K562 (cell line): ENCODE results near the gene LTBP4. TPM values are rescaled to one million over a fixed set of nuclear protein-coding genes. Genes with fewer than 3 reads are reported as not detected.

Experiments used
- ATAC-seq: fragments of 200-7000 bp; cut with Tn5 transposase; 3 replicates; pipeline ENCODE4 v1.9.1; 2020; ENCODE audit warnings: moderate library complexity
- BruUV-seq: library from RNA; stranded (reverse); fragments of 400-500 nt; replicated peaks from 2 replicates; lab custom pipeline; 2021; lab: Mats Ljungman, UMichigan
- CTCF ChIA-PET: fragments of 300-600 bp; formaldehyde crosslinking; extraction: SDS; loops from one replicate; lab custom pipeline; 2021; ENCODE audit warnings: low intra/inter-chr PET ratio; lab: Yijun Ruan, JAX
- POLR2A ChIA-PET: fragments of 300-600, 350-650 bp; sonication (Branson Sonifier 250); formaldehyde crosslinking; extraction: SDS; loops from one replicate; lab custom pipeline; 2021; ENCODE audit warnings: antibody characterized with exemption, inconsistent platforms; lab: Yijun Ruan, JAX
- DNase-seq, 4 experiments: peaks; one replicate each; pipeline versions ENCODE4 v3.0.0 to v3.0.0-alpha.2; 2011 to 2018; ENCODE audit warnings: low spot score in 3 of 4, mixed read lengths in 3 of 4; ENCODE audit errors: extremely low read depth in 1 of 4
- FAIRE-seq: peaks from 2 replicates; lab custom pipeline; 2011; peaks lifted over from hg19 to GRCh38; lab: Jason Lieb, UNC
- H2AFZ ChIP-seq: 2 replicates; pipeline ENCODE4 v1.6.0; 2011; ENCODE audit warnings: low read depth, low read length, control low read depth, inconsistent platforms
- H3K27ac ChIP-seq: fragments of 200-600 bp; 3 replicates; pipeline ENCODE4 v1.8.0; 2011; ENCODE audit warnings: low read depth, mild to moderate bottlenecking, control low read depth, inconsistent platforms, low read length, moderate library complexity, mixed read lengths; ENCODE audit errors: extremely low read depth
- H3K27me3 ChIP-seq, 2 experiments: fragments of 300-600 bp in 1 of 2; 2 replicates in 1 of 2; 3 replicates in 1 of 2; pipeline versions ENCODE4 v1.6.0 to v1.8.0; 2011; ENCODE audit warnings: inconsistent platforms in 2 of 2, low read length in 2 of 2, mild to moderate bottlenecking in 1 of 2, mixed read lengths in 1 of 2, moderate library complexity in 1 of 2; ENCODE audit not compliant: control insufficient read depth in 2 of 2, insufficient read depth in 2 of 2
- H3K36me3 ChIP-seq: fragments of 300-600 bp; 3 replicates; pipeline ENCODE4 v1.8.0; 2011; ENCODE audit warnings: mild to moderate bottlenecking, low read length, inconsistent platforms; ENCODE audit not compliant: control insufficient read depth, insufficient read depth
- H3K4me1 ChIP-seq, 2 experiments: fragments of 200-600 bp in 1 of 2; replicated peaks in 1 of 2; 2 replicates in 1 of 2; 3 replicates in 1 of 2; pipeline versions ENCODE4 v1.5.1 to v1.8.0; 2011; ENCODE audit warnings: inconsistent platforms in 2 of 2, low read length in 2 of 2, mild to moderate bottlenecking in 1 of 2, mixed read lengths in 1 of 2, moderate library complexity in 1 of 2; ENCODE audit not compliant: control insufficient read depth in 2 of 2, insufficient read depth in 2 of 2
- H3K4me2 ChIP-seq: 2 replicates; pipeline ENCODE4 v1.6.1; 2011; ENCODE audit warnings: low read length, control low read depth, inconsistent platforms, mixed read lengths; ENCODE audit not compliant: insufficient read depth
- H3K4me3 ChIP-seq: fragments of 200-600 bp; sonication (generic), shearing (Covaris generic); 2 replicates; pipeline ENCODE4 v1.5.1; 2016; ENCODE audit warnings: control low read depth, inconsistent platforms
- H3K79me2 ChIP-seq: fragments of 200-600 bp; 3 replicates; pipeline ENCODE4 v1.8.0; 2011; ENCODE audit warnings: low read length, inconsistent platforms; ENCODE audit not compliant: control insufficient read depth, insufficient read depth
- H3K9ac ChIP-seq, 2 experiments: 2 replicates each; pipeline versions ENCODE4 v1.6.0 to v1.6.1; 2011; ENCODE audit warnings: low read depth in 2 of 2, low read length in 2 of 2, control low read depth in 1 of 2, inconsistent platforms in 1 of 2, mild to moderate bottlenecking in 1 of 2, mixed read lengths in 1 of 2; ENCODE audit not compliant: insufficient read depth in 1 of 2
- H3K9me1 ChIP-seq: one replicate; pipeline ENCODE4 v1.6.0; 2011; ENCODE audit warnings: inconsistent platforms, mild to moderate bottlenecking, low read length, moderate library complexity; ENCODE audit not compliant: control insufficient read depth, insufficient read depth
- H3K9me3 ChIP-seq: replicated peaks from 2 replicates; pipeline ENCODE4 v1.5.1; 2011; ENCODE audit warnings: low read depth, low read length, inconsistent platforms; ENCODE audit not compliant: control insufficient read depth, insufficient read depth
- H4K20me1 ChIP-seq: replicated peaks from 2 replicates; pipeline ENCODE4 v1.6.1; 2011; ENCODE audit warnings: low read length, inconsistent platforms, mixed read lengths; ENCODE audit not compliant: control insufficient read depth, insufficient read depth
- CHD2 ChIP-seq: IDR thresholded peaks from 2 replicates; pipeline ENCODE4 v1.6.1; 2011; ENCODE audit warnings: low read depth, low read length
- CREM ChIP-seq: IDR thresholded peaks from 2 replicates; pipeline ENCODE4 v1.6.1; 2014; ENCODE audit warnings: antibody characterized with exemption, low read depth
- EGR1 ChIP-seq: fragments of 450-650 bp; conservative IDR thresholded peaks from 2 replicates; pipeline ENCODE4 v1.6.1; 2017; ENCODE audit warnings: mild to moderate bottlenecking
- FUS ChIP-seq: fragments of 200-400 bp; formaldehyde crosslinking; optimal IDR thresholded peaks from 2 replicates; pipeline ENCODE3; 2017; ENCODE audit warnings: low read depth, low read length
- HDAC3 ChIP-seq: fragments of 450-650 bp; IDR thresholded peaks from 2 replicates; pipeline ENCODE4 v1.6.1; 2018; ENCODE audit warnings: borderline replicate concordance, mild to moderate bottlenecking, moderate library complexity; ENCODE audit not compliant: partially characterized antibody
- JUND ChIP-seq, 2 experiments: IDR thresholded peaks; 2 replicates in 1 of 2; 3 replicates in 1 of 2; pipeline ENCODE4 v1.6.1; 2011; ENCODE audit warnings: borderline replicate concordance in 2 of 2, low read depth in 2 of 2, low read length in 2 of 2, improper control_type of control experiment in 1 of 2, missing biosample characterization in 1 of 2, missing genetic modification characterization in 1 of 2, missing genetic modification reagents in 1 of 2
- NCOA2 ChIP-seq, 2 experiments: fragments of 450-650 bp; IDR thresholded peaks; 2 replicates each; pipeline ENCODE4 v1.6.1; 2018; ENCODE audit warnings: mild to moderate bottlenecking in 2 of 2, moderate library complexity in 1 of 2; ENCODE audit not compliant: partially characterized antibody in 2 of 2
- TEAD2 ChIP-seq: fragments of 450-650 bp; IDR thresholded peaks from 2 replicates; pipeline ENCODE4 v1.6.1; 2016; ENCODE audit warnings: missing genetic modification characterization, control low read depth, missing compliant biosample characterization
- TFAP4 ChIP-seq: sonication (generic); formaldehyde crosslinking; IDR thresholded peaks from 2 replicates; pipeline ENCODE4 v1.8.0; 2022; ENCODE audit warnings: missing genetic modification reagents, mild to moderate bottlenecking, moderate library complexity, borderline replicate concordance
- ZBTB7A ChIP-seq: IDR thresholded peaks from 2 replicates; pipeline ENCODE4 v1.6.1; 2011; ENCODE audit warnings: low read depth, mild to moderate bottlenecking, low read length, moderate library complexity, borderline replicate concordance; ENCODE audit not compliant: control insufficient read depth
- ZKSCAN1 ChIP-seq: fragments of 150-350 bp; IDR thresholded peaks from 2 replicates; pipeline ENCODE4 v1.6.1; 2016; ENCODE audit warnings: low read depth, low read length
- ZNF217 ChIP-seq: sonication (generic); formaldehyde crosslinking; IDR thresholded peaks from 2 replicates; pipeline ENCODE4 v1.8.0; 2022; ENCODE audit warnings: mild to moderate bottlenecking, missing genetic modification reagents
- ZNF707 ChIP-seq: fragments of 250-450 bp; sonication (Bioruptor Pico); conservative IDR thresholded peaks from 2 replicates; pipeline ENCODE4 v1.8.0; 2022; ENCODE audit warnings: inconsistent platforms, mild to moderate bottlenecking, moderate library complexity
- WGBS: fragments of 100-300 bp; shearing (Covaris generic); methylation state at CpG from one replicate; pipeline ENCODE4 v1.1.6; 2016; ENCODE audit warnings: low coverage, mixed read lengths; ENCODE audit not compliant: insufficient coverage; ENCODE audit errors: missing lambda C conversion rate; 5-methylcytosine and 5-hydroxymethylcytosine counted together
- in situ Hi-C: fragments of 300-500 bp; cut with MboI; formaldehyde crosslinking; loops from 4 replicates; pipeline ENCODE4 v1.15.0; 2018; ENCODE audit warnings: inconsistent platforms, mixed read lengths
- intact Hi-C: fragments of 100-400 bp; cut with micrococcal nuclease; formaldehyde crosslinking; loops from 2 replicates; pipeline ENCODE4 v1.14.2; 2022
- polyA plus RNA-seq, 8 experiments: library from polyadenylated mRNA; depleted of rRNA in 4 of 8; stranded (reverse) in 5 of 8; unstranded in 3 of 8; fragments of >200 nt; fragmentation: Nextera tagmentation in 2 of 8; fragmentation: Illumina TruSeq in 1 of 8; extraction: Ambion mirVana in 2 of 8; extraction: Trizol in 1 of 8; gene quantifications; 2 replicates each; pipeline versions ENCODE4 v1.2.1 to v1.2.3, GENCODE V29; 2011 to 2014; ENCODE audit warnings: inconsistent platforms in 1 of 8, missing spikeins in 1 of 8
- total RNA-seq, 7 experiments: library from RNA; depleted of rRNA in 6 of 7; stranded (reverse); fragments of >200 nt in 6 of 7; fragmentation: Illumina TruSeq in 2 of 7; extraction: Trizol in 2 of 7; gene quantifications; 2 replicates each; pipeline versions ENCODE4 v1.2.1 to v1.2.3, GENCODE V29; 2011 to 2021; ENCODE audit warnings: low replicate concordance in 1 of 7
- TF ChIP-seq, protein P1 (sequence below): fragments of 450-650 bp; IDR thresholded peaks from 2 replicates; pipeline ENCODE4 v1.6.1; 2016; ENCODE audit warnings: antibody characterized with exemption
- TF ChIP-seq, protein P2 (sequence below): IDR thresholded peaks from 3 replicates; pipeline ENCODE4 v1.6.1; 2011; ENCODE audit warnings: borderline replicate concordance, mild to moderate bottlenecking, moderate library complexity; ENCODE audit not compliant: insufficient read length; ENCODE audit errors: extremely low read depth

Gene LTBP4
- total and polyA plus RNA-seq, 9 of the 15 experiments (the other 6 are each of a cell fraction or from before 2014, with no cell fraction given), result 0.35 to 160 (median 31.6) TPM

GRCh38 chr19:40614622-40615411 lies 13.6 kb downstream of the LTBP4 start:
- Histone ChIP-seq H3K4me3 (peak overlapping the region; percentile 61), H3K9me3 (no peaks in the 10 kb centered on the region), H3K4me2 (peak overlapping the region; percentile 92), H2AFZ (peak overlapping the region; percentile 91), H3K27ac (peak overlapping the region; percentile 71), H4K20me1 (0 out of 2 replicates have a peak, but pooled peaks cover 4% of the 10 kb centered on the region), H3K9ac (peak overlapping the region; percentile 74 to 94), H3K9me1 (no peaks in the 10 kb centered on the region), H3K4me1 (peaks cover 18 to 62% of the 10 kb centered on the region in 2 experiments), H3K36me3 (peaks cover 45% of the 10 kb centered on the region; the same call in 2 of the 3 replicates), H3K27me3 (no peaks in the 10 kb centered on the region), H3K79me2 (peaks cover 4% of the 10 kb centered on the region; the same call in 2 of the 3 replicates)
- POLR2A ChIA-PET, result interaction anchor here (0.6 to 1.4 kb wide), 4 partner anchors 9 to 149 kb away, joined by 3 to 7 read pairs (median 4); partner anchors contain the start of gene BLVRB
- intact Hi-C loops (no loop called here), in situ Hi-C loops (no loop called here)
- DNase-seq (peak; percentile 86 to 98 (median 90)), ATAC-seq (peak; percentile 84), FAIRE-seq (peak; percentile 99)
- no TSS peak for BruUV-seq
- WGBS, result 3% methylated on average over 23 of the region's 27 CpGs
- CTCF ChIA-PET, result no interaction called here
- TF ChIP-seq JUND (IDR thresholded peaks at IDR 0.05; ENCODE audit: borderline replicate concordance, low read depth, low read length) (0 out of 2 replicates have a peak, but pooled peaks have one; percentile 7), JUND (tag; IDR thresholded peaks at IDR 0.05; ENCODE audit: borderline replicate concordance, low read depth, low read length) (no peak), FUS (no peak), ZNF217 (no peak), TFAP4 (peak; percentile 37; the same call in 1 of the 2 replicates), CREM (peak; percentile 49), HDAC3 (no peak), ZNF707 (CRISPR knock-in tag) (no peak), TEAD2 (tag) (no peak), EGR1 (peak; percentile 15; the same call in 1 of the 2 replicates), NCOA2 (IDR thresholded peaks at IDR 0.05; ENCODE audit: partially characterized antibody in 2 of 2) (no peak), ZKSCAN1 (no peak), CHD2 (0 out of 2 replicates have a peak, but pooled peaks have one; percentile 29), ZBTB7A (peak; percentile 49; the same call in 1 of the 2 replicates)
- TF ChIP-seq, protein P1, sequence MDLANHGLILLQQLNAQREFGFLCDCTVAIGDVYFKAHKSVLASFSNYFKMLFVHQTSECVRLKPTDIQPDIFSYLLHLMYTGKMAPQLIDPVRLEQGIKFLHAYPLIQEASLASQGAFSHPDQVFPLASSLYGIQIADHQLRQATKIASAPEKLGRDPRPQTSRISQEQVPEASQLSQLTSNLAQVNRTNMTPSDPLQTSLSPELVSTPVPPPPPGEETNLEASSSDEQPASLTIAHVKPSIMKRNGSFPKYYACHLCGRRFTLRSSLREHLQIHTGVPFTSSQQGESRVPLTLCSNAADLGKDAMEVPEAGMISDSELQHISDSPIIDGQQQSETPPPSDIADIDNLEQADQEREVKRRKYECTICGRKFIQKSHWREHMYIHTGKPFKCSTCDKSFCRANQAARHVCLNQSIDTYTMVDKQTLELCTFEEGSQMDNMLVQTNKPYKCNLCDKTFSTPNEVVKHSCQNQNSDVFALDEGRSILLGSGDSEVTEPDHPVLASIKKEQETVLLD, result 0 out of 2 replicates have a peak, but pooled peaks have one; percentile 24
- TF ChIP-seq, protein P2, sequence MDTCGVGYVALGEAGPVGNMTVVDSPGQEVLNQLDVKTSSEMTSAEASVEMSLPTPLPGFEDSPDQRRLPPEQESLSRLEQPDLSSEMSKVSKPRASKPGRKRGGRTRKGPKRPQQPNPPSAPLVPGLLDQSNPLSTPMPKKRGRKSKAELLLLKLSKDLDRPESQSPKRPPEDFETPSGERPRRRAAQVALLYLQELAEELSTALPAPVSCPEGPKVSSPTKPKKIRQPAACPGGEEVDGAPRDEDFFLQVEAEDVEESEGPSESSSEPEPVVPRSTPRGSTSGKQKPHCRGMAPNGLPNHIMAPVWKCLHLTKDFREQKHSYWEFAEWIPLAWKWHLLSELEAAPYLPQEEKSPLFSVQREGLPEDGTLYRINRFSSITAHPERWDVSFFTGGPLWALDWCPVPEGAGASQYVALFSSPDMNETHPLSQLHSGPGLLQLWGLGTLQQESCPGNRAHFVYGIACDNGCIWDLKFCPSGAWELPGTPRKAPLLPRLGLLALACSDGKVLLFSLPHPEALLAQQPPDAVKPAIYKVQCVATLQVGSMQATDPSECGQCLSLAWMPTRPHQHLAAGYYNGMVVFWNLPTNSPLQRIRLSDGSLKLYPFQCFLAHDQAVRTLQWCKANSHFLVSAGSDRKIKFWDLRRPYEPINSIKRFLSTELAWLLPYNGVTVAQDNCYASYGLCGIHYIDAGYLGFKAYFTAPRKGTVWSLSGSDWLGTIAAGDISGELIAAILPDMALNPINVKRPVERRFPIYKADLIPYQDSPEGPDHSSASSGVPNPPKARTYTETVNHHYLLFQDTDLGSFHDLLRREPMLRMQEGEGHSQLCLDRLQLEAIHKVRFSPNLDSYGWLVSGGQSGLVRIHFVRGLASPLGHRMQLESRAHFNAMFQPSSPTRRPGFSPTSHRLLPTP, result no peak
